Activated CD8-positive, alpha-beta memory T cell treated with anti-CD3 and anti-CD28 coated beads for 48 hours (primary cell): ENCODE data around the gene STK10.

ENCODE experiments used
- DNase-seq, 3 experiments: peaks; one replicate each; pipeline ENCODE4 v3.0.0-alpha.2; 2020; ENCODE audit warnings: low read depth in 2 of 3, low spot score in 2 of 3

STK10 gene

GRCh38 chr5:172059661-172060100 lies 128.3 kb downstream of the STK10 start:
- DNase-seq: no peak

DNA sequence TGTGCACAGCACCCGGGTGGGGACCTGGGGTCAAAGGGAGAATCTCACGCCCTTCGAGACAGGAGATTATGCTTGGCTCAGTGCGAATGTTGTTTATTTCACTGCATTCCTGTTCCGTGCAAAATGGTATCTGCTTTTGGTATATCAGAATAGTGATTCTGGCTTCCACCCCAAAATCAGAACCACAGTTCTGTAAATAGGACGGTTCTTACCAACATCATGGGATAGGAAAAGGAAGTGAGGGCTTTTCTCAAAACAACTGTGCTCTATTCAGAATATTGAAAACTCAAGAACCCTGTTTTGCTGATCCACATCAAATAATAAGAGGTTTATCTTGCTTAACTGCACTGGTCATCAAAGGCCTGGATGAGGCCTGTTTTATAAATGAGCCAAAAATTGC lies 129.9 kb downstream of the STK10 start:
- no peak for DNase-seq

GRCh38 chr5:172055996-172056395 lies 132.0 kb downstream of the STK10 start:
- no peak for DNase-seq

- DNase-seq: no peak
Measured at GRCh38 chr5:172055421-172055820, 132.6 kb downstream of the STK10 start.

DNA sequence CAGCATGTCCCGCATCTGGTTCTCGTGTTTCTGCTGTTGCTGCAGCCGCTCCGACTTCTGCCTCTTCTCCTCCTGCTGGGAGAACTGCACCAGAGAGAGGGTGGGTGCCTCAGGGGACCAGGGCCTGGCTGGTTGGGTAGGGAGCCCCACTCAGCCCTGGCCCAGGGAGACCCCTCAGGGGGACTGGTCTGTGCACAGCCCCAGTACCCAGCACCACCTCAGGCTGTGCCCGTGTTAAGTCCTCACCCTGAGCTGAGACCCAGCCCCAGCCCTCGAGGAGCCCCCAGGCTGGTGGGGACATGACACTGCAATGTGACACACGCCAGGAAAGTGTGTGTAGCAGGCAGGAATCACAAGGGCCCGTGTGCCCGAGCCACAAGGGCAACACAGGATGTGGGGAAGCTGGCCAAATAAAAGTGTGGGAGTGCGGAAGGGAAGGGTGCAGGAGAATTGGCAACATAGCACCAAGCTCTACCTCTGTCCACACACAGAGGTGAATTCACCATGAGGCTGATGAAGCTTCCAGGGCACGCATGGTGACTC lies 133.3 kb downstream of the STK10 start:
- no peak for DNase-seq

DNA sequence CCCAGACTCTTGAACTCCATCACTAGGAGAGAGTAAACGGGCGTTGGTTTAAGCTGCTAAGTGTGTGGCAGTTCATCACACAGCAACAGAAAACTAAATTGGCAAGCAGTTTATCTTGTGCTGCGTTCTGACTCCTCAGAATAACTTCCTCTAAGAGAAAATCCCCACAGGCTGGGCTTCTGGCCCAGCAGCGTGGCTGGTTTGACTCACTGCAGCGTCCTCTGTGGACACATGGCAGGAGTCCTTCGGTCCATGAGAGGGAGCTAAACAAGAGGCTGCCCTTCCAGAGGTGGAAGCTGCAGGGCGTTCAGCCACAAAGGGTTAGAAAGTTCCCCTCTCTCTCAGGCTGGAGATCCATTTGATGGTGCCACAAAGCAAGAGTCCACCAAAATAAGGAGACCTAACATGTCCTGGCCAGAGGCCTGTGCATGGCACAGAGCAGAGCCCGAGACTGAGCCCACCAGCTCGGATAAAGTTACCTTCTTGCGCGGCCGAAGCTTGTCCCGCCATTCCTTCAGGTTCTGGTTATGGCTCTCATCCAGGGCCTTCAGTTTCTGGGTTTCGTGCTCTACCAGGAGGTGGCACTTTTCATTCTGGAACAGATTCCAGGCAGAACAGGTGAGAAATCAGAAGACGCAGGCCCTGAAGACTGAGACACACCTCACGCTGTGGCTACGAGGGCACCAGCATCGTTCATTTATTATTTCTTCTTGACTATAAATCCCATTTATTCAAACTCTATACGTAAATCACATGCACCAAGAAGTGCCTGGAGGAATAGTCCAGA lies 135.4 kb downstream of the STK10 start:
- no peak for DNase-seq

- no peak for DNase-seq
Measured at GRCh38 chr5:172051643-172052339, 136.2 kb downstream of the STK10 start.

DNA sequence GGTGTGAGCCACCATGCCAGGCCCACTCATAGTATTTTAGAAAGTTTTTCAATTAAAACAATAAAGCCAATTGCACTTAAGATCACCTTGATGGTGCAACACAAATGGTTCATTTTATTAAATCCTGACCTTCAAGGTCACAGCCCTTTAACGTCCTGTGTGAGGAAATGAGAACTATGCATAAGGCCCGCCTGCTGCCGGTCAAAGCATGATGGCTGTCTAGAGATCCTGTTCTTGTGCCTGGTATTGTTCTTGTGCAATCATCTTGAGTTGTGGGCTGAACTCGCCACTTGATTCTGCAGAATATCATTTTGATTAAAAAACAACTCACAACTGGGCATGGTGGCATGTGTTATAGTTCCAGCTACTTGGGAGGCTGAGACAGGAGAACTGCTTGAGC lies 137.9 kb downstream of the STK10 start:
- no peak for DNase-seq

DNA sequence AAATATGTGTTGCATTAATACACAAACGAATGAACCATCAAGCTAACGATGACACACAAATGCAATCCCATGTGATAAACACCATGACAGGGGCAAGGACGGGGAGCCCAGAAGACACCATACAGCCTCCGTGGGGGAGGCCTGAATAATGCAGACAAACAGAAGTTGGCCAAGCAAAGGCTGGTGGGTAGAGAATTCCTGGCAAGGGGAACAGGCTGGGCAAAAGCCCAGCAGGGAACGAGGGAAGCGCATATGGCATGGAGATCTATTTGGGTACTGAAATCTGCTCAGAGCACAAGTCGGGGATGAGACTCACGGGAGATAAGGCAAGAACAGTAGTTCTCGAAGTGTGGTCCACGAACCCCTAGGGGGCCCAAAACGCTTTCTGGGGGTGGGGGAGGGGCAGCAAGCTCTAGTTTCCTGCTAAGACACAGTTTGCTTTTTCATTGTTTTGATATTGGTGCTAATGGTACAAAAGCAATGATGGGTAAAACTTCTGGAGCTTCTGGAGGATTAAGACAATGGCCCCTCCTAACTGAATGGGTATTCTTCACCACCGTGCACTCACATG lies 138.7 kb downstream of the STK10 start:
- DNase-seq: no peak

- no peak for DNase-seq
Measured at GRCh38 chr5:172048539-172049101, 139.4 kb downstream of the STK10 start.

- no peak for DNase-seq
Measured at GRCh38 chr5:172048170-172048422, 139.9 kb downstream of the STK10 start.

GRCh38 chr5:172046593-172046992 lies 141.4 kb downstream of the STK10 start:
- DNase-seq: no peak

- DNase-seq: no peak
Measured at GRCh38 chr5:172045315-172045632, 142.8 kb downstream of the STK10 start.

DNA sequence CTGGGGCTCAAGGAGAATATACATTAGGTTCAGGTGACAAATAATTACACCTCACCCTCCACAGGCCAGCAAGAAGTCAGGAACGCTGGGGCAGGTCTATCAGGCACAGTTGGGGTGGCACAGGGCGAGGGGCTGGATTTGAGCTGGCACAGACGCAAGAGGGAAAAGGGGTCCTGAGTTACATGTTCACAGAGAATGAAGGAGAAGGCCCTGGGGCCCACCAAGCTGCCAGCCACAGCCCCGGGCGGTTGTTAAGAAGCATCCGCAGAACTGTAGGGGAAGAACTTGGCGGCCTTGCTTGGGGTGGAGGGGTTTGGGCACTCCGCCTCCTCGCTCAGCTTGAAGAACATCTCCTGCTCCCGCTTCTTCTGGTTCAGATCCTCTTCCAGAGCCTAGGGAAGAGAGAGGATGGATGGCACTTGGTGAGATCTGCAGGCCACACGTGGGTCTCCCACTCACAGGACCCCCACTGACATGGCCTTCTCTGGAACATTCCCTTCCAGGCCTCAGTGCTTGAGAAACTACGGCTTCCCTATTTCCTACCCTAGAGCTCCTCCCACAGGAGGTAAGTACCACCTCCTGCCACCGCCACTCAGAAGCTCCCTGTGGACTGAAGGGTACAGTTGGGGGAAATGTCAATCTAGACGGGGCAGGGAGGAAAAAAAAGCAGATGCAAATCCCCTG lies 143.3 kb downstream of the STK10 start:
- no peak for DNase-seq

DNA sequence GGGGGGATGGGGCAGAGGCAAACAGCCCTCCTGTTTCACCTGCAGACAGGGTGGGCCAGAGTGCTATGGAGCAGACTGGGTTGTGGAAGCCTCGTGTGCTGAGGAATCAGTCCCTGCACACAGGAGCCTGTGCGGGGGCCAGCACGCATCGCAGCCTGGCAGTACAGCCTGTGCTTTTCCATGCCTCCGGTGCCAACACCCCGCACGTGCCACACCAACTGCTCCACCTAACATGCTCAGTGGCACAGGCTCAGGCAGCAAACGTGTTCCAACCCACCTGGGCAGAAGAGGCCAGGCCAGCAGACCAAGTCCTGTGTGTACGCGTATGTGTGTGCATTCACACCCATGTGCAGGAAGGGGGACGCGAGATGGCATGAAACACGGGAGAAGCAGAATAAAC lies 144.2 kb downstream of the STK10 start:
- DNase-seq: no peak

DNA sequence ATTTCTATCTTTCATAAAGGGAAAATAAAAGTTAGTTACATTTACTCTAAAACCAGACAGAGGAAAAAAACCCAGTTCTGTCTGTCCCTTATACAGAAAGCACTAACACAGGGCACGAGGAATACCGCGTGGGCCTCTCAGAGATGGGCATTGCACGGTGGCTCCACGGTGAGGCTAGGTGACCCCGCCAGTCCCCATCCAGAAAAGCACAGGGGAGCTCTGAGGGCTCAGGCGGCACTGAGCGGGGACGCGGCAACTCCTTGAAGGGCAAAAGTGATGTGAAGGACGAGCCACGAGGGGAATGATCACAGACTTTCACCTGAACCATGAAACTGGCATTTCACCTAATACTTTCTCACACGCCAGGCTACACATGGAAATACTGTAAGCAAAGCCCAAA lies 145.8 kb downstream of the STK10 start:
- DNase-seq: no peak

DNA sequence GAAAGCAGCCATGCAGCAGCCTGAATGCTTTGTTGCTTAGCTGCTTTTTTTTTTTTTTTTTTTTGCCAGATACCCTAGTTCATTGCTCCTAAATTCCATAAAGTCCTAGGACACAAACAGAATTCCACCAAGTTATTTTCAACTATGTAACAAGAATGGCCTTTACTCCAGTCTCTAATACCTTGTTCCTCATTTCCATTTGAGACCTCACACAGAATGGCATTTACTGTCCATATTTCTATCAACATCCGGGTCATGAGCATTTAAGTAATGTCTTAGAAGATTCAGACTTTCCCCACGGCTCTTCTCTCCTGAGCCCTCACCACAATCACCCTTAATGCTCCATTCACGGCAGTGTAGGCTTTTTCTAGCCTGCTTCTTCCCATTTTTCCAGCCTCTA lies 149.9 kb downstream of the STK10 start:
- no peak for DNase-seq

GRCh38 chr5:172035049-172035448 lies 153.0 kb downstream of the STK10 start:
- DNase-seq: peak in 1 of 3 experiments; percentile 7

DNA sequence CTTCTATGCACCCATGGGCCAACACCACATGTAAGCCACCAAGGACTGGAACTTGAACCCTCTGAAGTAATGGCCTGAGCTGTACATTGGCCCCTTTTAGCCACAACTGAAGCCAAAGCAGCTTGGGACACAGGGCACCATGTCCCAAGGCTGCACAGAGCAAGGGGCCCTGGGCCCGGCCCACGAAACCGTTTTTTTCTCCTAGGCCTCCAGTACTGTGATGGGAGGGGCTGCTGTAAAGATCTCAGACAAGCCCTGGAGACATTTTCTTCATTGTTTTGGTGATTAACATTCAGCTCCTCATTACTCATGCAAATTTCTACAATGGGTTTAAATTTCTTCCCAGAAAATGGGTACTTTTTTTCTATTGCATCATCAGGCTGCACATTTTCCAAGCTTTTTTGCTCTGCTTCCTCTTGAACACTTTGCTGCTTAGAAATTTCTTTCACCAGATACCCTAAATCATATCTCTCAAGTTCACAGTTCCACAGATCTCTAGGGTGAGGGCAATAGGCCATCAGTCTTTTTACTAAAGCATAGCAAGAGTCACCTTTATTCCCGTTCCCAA lies 156.0 kb downstream of the STK10 start:
- no peak for DNase-seq

DNA sequence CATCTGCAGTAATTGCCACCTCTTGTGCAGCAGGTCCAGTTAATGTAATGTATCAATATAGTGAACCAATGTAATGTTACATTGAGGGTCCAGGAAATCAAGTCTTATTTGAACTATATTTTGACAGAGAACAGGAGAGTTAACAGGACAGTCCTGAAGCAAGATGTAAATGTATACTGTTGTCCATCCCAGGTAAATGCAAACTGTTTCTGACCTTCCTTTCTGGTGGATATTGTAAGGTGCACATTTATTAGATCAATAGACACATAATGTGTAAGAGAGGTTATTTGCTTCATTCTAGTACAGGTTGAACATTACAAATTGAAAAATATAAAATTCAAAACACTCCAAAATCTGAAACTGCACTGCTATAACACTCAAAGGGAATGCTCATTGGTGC lies 158.1 kb downstream of the STK10 start:
- no peak for DNase-seq

DNA sequence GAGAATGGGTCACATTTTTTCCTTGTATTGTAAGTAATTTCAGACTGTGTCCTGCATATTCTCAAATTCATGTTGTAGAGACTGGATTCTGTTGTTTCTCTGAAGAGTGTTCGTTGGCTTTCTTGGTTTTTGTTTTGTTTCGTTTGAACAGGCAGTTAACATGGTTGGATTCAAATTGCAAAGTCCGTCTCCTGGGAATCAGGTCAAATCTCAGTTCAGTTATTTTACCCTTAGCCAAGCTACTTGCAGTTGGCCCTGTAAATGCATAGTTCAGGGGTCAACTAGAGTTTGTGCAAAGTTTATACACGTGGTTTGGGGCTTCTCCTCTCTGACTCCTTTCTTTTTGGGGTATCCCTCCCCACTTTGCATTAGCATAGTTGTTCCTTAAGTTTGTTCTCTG lies 159.9 kb downstream of the STK10 start:
- no peak for DNase-seq
